Glomerular endothelial cell (primary cell): ENCODE results near the gene GRID2IP. TPM values are rescaled to one million over a fixed set of nuclear protein-coding genes. Genes with fewer than 3 reads are reported as not detected.
"Not testable (repeated sequence)": the region's sequence is repeated elsewhere in the genome, so short reads cannot be mapped to it uniquely, and the experiment has no call there.

Source experiments
- DNase-seq: peaks from one replicate; pipeline ENCODE4 v3.0.0-alpha.2; 2011; ENCODE audit warnings: low read depth, low spot score; ENCODE audit errors: extremely low read depth
- total RNA-seq: library from RNA; depleted of rRNA; stranded (reverse); fragments of >200 nt; gene quantifications from 2 replicates; pipeline ENCODE4 v1.2.3, GENCODE V29; 2015

The GRID2IP gene
- total RNA-seq: not detected in 2 replicates

GRCh38 chr7:6551016-6551511 is at the start of gene GRID2IP:
TSS of gene GRID2IP (minus strand) at chr7:6551461. CDS start at chr7:6551436, 25 bp downstream.
- DNase-seq: no peak

GRCh38 chr7:6600093-6600492 is 48.8 kb upstream of the GRID2IP start:
- no peak for DNase-seq

- no peak for DNase-seq
Measured at GRCh38 chr7:6590645-6591110, 39.4 kb upstream of the GRID2IP start.

- DNase-seq: no peak
Measured at GRCh38 chr7:6589829-6590644, 38.8 kb upstream of the GRID2IP start, which contains the start of gene INTS15. TSS of gene INTS15 (plus strand) at chr7:6590021. CDS start at chr7:6590284, 263 bp downstream.

GRCh38 chr7:6589151-6589828 is 38.0 kb upstream of the GRID2IP start:
- DNase-seq: no peak

GRCh38 chr7:6588566-6588965 is 37.3 kb upstream of the GRID2IP start:
- DNase-seq: no peak

GRCh38 chr7:6585746-6586432 is 34.6 kb upstream of the GRID2IP start:
- DNase-seq: not testable (repeated sequence)

GRCh38 chr7:6579446-6579845 is 28.2 kb upstream of the GRID2IP start:
- no peak for DNase-seq

- DNase-seq: no peak
Measured at GRCh38 chr7:6578114-6579084, 27.1 kb upstream of the GRID2IP start.

- DNase-seq: peak; percentile 23
Measured at GRCh38 chr7:6577369-6578113, 26.3 kb upstream of the GRID2IP start, which contains the start of gene ZDHHC4. TSS of gene ZDHHC4 (plus strand) at chr7:6577454. CDS start at chr7:6580562, 3,108 bp downstream.

GRCh38 chr7:6576867-6577368 is 25.7 kb upstream of the GRID2IP start:
- not testable (repeated sequence) for DNase-seq

- DNase-seq: no peak
Measured at GRCh38 chr7:6576024-6576866, 25.0 kb upstream of the GRID2IP start.

GRCh38 chr7:6575281-6576023 is 24.2 kb upstream of the GRID2IP start:
- no peak for DNase-seq

- DNase-seq: no peak
Measured at GRCh38 chr7:6571160-6571779, 20.0 kb upstream of the GRID2IP start.

GRCh38 chr7:6567886-6568285 is 16.6 kb upstream of the GRID2IP start:
- no peak for DNase-seq

- DNase-seq: no peak
Measured at GRCh38 chr7:6565655-6566054, 14.4 kb upstream of the GRID2IP start.
